GM18526 (cell line): ENCODE results near the gene CNPY2.

Source experiments
- POLR2A ChIP-seq: IDR thresholded peaks from 3 replicates; pipeline ENCODE4 v1.6.1; 2011; ENCODE audit not compliant: insufficient read length; ENCODE audit errors: extremely low read depth

The CNPY2 gene

DNA sequence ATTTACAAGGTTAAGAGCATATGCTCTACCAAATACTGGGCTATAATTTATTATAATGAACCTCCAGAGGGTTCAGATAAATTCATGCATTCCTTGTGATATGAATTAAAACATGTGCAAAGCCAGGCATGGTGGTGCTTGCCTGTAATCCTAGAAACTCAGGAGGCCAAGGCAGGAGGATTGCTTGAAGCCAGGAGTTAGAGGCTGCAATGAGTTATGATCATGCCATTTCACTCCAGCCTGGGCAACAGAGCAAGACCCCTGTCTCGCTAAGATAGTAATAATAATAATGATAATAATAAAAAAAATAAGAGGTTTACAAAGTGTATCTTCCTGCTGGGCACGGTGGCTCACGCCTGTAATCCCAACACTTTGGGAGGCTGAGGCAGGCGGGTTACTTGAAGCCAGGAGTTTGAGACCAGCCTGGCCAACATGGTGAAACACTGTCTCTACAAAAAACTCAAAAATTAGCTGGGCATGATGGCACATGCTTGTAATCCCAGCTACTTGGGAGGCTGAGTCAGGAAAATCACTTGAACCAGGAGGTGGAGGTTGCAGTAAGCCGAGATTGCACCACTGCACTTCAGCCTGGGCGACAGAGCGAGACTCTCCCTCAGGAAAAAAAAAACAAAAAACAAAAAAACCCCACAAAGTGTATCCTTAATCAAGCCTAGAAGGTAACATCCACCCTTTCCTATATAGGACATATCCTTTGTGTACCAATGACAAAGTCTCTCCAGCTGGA is 8.4 kb downstream of the CNPY2 start:
- TF ChIP-seq POLR2A: no peak

DNA sequence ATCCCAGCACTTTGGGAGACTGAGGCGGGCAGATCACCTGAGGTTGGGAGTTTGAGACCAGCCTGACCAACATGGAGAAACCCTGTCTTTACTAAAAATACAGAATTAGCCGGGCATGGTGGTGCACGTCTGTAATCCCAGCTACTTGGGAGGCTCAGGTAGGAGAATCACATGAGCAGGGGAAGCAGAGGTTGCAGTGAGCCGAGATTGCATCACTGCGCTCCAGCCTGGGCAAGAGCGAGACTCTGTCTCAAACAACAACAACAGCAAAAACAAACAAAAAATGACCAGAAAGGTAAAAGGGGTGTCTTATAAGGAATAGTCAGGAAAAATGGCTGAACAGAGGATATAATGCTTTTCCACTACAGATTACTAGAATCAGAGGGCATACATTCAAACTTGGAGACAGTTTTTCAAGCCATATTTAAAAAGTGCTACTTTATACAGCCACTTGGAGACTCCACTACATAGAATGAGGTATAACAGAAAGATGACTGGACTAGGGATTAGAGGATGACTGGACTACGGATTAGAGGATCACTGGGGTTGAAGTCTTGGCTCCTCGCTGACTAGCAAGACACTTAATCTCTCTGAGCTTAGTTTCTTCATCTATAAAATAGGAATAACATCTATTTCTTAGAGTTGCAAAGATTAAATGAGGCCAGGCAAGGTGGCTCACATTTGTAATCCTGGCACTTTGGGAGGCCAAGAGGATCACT is 10.8 kb downstream of the CNPY2 start:
- no peak for TF ChIP-seq POLR2A

DNA sequence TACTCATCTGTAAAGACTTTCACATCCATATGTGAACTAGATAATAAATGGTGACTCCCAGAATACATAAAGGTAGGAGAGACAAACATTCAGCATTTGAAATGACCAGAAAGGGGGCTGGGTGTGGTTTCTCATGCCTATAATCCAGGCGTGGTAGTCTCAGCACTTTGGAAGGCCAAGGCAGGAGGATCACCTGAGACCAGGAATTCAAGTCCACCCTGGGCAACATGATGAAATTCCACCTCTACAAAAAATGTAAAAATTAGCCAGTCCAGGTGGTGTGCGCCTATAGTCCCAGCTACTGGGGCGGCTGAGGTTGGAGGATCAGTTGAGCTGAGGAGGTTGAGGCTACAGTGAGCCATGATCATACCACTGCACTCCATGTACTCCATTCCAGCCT is 11.5 kb downstream of the CNPY2 start:
- no peak for TF ChIP-seq POLR2A

DNA sequence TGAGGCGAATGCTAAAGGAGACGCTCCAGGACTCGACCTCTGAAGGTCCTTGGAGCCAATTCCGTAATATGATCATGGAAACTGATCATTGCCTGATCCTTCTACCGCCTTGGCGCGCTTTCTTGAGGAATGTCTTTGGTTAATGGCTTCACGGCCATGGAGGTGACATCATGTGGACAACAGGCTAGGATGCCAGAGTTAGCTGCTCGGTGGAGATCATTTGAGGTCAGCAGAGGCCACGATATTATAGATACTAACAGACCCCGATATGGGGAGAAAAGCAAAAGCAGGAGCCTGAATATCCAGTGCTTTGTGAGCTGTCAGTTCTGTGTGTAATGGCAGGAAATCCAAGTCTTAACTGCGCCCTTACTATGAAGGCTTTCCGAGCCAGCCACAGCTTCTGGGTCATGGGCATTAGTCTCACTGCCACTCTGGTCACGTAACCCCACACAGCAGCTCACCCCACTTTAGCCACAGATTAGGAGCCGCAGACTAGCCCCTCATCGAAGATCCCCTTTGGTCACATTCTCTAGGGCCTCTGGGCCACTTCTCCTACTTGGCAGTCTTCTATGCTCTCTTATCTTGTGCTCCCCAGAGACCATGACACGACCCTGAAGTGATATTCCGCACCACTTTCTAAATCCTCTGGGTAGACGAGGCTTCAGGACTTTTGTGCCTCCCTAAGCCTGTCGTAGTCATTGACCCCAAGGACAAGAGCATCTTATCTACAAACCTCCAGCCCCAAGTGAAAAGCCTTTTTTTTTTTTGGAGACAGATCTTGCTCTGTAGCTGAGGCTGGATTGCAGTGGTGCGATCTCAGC is 14.9 kb downstream of the CNPY2 start:
- TF ChIP-seq POLR2A: no peak

DNA sequence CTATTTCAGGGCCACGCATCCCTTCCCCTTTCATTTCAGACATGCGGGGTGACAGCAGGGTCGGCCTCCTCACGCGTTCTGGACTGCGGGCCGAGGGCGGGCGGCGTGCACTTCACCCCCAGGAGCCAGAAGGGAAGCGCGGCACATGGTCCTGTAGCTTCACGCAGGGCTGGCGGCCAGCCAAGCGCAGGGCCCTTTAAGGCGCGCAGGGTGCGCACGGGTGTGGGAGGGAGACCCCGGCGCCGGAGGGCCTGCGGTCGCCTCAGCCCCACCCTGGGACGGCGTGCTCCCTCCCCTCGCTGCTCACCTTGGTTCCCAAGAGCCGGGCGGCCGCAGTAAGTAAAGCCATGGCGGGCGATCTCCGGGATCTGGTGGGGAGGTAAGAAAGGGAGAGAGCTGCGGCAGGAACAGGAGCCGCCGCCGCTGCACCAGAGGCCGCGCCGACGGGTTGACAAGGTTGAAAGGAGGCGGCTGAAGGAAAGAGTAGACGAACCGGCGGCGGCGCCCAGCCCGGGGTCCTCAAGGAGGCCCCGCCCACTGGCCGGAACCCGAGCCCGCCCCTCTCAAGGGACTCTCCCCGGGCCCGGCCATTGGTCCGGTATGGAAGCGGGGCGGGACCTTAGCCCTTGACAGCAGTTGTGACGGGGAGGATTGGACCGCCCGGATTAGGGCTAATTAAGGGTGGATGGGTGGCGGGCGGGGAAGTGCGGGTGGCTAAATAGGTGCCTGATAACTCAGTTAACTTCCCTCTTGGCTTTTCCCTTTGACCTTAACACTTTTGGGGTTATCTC is 15.7 kb downstream of the CNPY2 start, which contains the start of gene CS:
Gene CS, minus strand, starts transcription at position 478 of the 791 bp plus-strand sequence. Its CDS starts 129 bp downstream, at position 349.
- TF ChIP-seq POLR2A: peak; percentile 64

DNA sequence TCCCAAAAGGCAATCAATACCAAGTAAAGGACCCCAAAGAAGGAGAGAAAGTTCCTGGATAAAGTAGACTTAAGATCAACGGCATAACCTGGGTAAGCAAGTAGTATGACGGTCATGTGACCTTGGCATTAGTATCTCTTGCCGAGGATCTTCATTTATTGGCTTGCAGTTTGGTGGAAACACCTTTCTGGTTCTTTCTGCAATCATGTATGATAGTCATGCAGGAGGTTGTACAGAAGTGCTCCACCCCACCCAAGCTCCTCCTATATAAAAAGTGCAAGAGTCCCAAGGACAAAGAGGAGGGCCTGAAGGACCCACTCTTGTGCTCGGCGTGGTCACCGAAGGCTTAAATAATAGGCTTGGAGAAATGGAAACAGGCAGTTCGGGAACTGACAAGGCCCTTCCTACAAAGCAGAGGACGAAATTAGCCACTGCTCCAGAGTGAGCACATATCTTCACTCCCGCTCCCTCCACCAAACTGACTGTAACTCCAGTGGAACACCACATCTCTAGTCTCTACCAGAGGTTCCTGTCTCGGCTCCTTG is 16.4 kb downstream of the CNPY2 start:
- TF ChIP-seq POLR2A: no peak

DNA sequence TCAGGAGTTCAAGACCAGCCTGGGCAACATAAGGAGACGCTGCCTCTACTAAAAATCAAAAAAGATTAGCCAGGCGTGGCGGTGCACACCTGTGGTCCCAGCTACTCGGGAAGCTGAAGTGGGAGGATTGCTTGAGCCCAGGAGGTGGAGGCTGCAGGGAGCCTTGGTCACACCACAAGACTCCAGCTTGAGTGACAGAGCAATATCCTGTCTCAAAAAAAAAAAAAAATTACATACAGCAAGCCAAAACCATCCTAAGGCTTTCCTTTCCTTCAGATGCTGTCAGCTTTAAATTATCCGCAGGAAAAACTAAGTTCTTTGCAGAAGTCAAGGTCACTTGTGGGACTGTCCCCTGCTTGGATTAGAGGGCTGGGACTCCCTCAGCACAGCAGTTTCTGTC is 17.0 kb downstream of the CNPY2 start:
- TF ChIP-seq POLR2A: no peak

DNA sequence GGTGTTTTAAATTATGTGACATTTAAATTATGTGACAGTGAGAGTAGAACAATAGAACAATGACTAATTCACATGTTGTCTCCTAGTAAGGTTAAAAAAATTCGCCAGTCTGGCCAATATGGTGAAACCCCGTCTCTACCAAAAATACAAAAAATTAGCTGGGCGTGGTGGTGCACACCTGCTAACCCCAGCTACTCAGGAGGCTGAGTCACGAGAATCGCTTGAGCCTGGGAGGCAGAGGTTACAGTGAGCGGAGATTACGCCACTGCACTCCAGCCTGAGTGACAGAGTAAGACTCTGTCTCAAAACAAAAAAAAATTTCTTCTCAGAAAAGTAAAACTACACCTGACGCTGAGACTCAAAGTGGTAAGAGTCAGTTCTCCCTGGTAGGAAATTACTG is 18.4 kb downstream of the CNPY2 start:
- no peak for TF ChIP-seq POLR2A

DNA sequence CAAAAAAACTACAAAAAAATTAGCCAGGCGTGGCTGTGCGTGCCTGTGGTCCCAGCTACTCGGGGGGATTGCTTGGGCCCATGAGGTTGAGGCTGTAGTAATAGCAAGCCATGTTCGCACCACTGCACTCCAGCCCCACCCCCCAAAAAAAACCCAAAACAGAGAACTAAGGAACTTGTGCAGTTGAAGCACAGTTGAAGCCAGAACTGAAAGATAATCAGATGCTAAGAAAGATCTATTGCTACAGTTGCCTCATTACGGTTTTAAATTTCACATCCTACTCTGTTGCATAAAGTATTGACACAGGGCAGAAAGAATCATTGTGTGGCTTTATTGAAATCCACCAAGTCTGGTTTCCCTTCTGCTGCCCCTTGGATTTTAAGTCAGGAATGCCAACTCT is 19.5 kb downstream of the CNPY2 start:
- no peak for TF ChIP-seq POLR2A

DNA sequence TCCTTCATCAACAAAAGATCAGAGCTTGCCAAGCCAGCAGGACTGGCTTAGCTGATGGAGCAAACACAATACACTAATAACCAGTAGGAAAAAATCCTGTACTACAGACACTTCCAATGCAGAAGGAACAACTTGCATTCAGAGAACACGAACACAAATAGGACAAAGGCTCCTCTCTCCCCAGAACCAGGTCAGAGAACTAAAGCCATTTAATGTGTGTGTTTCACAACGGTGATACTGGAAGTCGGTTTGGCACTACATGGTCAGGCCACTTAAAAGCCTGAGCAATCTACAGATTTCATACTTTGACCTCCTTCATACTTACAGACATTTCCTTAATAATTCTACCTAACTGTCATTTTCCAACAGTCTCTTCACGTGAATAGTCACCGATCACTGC is 22.0 kb downstream of the CNPY2 start:
- no peak for TF ChIP-seq POLR2A

DNA sequence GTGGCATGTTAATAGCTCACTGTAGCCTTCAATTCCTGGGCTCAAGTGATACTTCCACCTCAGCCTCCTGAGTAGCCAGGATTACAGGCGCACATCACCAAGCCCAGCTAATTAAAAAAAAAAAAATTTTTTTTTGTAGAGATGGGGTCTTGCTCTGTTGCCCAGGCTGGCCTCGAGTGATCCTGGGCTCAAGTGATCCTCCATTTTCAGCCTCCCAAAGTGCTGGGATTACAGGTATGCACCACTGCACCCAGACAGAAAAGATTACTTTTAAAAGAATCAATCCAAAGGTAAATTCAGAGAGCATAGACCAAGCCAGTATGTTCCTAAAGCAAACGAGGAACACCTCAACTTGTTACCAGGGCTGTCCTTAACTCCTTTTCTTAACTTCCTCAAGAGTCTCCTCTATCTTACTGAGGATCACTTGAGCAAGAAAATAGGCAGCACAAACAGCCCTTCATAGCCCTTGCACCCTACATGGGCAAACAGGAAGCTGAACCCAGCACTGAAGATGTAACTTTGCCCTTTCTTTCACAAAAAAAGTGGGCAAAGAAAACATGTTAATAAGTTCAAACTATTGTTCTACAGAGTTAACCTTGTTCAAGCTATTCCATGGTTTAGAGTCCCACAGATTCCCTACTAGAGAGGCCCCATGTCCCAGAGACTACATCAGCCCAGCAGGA is 26.9 kb downstream of the CNPY2 start:
- no peak for TF ChIP-seq POLR2A

DNA sequence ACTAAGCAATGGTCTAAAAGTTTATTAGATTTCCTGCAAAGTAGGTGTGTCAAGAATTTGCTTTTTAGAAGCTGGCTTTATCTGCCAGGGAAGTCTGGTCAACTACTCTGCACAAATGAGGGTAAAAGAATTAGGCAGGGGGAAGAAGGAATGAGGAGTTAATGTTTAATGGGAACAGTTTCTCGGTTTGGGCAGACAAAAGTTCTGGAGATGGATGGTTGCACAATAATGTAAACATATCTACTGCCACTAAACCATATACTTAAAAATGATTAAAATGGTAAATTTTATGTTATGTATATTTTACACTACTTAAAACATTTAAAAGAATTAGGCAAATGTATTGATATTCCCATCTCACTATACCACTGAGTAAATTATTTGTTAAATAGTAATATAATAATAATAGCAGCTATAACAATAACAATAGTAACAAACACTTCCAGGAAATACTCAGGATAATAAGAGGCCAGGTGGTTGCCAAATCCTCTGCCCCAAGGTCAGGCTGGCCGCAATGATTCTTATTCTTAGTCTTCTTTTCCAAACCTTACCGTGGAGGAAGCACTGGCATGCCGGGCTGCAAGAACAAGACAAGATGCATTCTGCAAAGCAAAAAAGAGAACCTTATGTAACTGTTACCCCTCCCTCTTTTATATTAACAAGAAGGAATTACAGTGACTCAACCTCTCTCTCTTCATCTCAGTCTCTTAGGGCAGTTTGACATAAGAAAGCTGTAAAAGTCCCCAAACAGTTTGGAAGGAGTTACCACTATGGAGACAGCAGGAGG is 29.6 kb downstream of the CNPY2 start:
- TF ChIP-seq POLR2A: no peak

DNA sequence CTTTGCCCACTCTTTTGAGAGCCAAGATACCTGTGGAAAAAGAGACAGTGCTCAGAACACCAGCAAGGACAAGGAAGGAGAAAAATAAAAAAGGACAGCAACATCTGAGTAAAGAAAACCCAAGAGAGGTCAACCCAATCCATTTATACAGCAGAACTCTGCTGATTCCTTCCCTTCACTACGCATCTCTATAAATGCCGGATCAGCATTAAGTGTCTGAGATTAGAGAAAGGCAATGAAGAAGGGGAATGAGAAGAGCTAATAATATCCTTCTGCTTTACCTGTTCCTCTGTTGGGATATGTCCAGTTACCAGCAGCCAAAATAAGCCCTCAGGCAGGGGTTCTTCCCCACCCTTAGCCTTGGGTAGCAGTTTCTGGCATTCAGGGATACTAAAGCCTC is 33.2 kb downstream of the CNPY2 start:
- no peak for TF ChIP-seq POLR2A
